ENCODE results near the gene MAP3K7. TPM values are rescaled to one million over a fixed set of nuclear protein-coding genes. Genes with fewer than 3 reads are reported as not detected.

Gene MAP3K7
- total RNA-seq, 2 donors from 2014 or later = 40.1 to 50.9 TPM

DNA sequence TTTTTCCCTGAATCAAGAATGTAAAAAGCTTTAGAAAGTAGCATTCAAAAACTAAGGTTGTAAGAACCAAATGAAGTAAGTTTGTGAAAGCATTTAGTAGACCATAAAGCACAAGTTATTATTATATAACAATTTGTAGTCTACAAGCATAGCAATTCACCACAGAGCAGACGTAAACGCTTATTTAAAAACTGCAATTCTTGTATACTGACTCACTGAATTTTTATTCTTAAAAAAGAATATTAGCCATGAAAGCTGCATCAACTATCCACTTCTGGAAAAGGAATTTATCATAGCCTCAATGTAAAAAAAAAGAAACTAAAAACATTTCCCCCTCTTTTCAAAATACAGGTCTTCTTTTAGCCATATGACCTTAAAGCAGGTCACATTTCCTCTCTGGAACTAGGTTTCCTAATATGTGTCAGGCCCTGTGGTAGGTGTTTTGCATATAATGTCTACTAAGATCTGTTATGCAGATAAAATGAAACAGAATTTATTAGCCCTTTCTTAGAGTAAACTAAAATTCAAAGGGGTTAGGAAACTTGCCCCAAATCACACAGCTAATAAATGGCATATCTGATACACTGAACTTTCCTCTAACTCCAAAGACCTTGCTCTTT, 2.1 kb downstream of the MAP3K7 start:
- 80 to 98% methylated on average over 2 of the region's 2 CpGs for WGBS, 2 experiments (ENCODE audit: insufficient coverage in 1 of 2, insufficient read length in 1 of 2)
- peaks cover 20% of the 10 kb centered on the region for H3K27me3 Mint-ChIP-seq (ENCODE audit: insufficient read depth)
- Histone ChIP-seq H3K4me1 (ENCODE audit: control insufficient read depth, insufficient read depth, low read length) (no peaks in the 10 kb centered on the region), H3K27me3 (ENCODE audit: control insufficient read depth, insufficient read depth, low read length, poor library complexity, severe bottlenecking) (peaks cover 18% of the 10 kb centered on the region), H3K9ac (ENCODE audit: extremely low read depth, low read length, poor library complexity, severe bottlenecking) (no peak overlapping the region), H3K9me3 (ENCODE audit: control insufficient read depth, low read length) (no peaks in the 10 kb centered on the region), H3K27ac (ENCODE audit: low read depth, low read length) (no peak overlapping the region), H3K4me3 (ENCODE audit: low read length) (peak overlapping the region; percentile 83), H3K36me3 (ENCODE audit: control insufficient read depth, insufficient read depth, low read length) (no peaks in the 10 kb centered on the region)
- TF ChIP-seq, protein P1, sequence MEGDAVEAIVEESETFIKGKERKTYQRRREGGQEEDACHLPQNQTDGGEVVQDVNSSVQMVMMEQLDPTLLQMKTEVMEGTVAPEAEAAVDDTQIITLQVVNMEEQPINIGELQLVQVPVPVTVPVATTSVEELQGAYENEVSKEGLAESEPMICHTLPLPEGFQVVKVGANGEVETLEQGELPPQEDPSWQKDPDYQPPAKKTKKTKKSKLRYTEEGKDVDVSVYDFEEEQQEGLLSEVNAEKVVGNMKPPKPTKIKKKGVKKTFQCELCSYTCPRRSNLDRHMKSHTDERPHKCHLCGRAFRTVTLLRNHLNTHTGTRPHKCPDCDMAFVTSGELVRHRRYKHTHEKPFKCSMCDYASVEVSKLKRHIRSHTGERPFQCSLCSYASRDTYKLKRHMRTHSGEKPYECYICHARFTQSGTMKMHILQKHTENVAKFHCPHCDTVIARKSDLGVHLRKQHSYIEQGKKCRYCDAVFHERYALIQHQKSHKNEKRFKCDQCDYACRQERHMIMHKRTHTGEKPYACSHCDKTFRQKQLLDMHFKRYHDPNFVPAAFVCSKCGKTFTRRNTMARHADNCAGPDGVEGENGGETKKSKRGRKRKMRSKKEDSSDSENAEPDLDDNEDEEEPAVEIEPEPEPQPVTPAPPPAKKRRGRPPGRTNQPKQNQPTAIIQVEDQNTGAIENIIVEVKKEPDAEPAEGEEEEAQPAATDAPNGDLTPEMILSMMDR (conservative IDR thresholded peaks at IDR 0.05) = no peak
- H3K36me3 Mint-ChIP-seq (ENCODE audit: low read depth) = no peaks in the 10 kb centered on the region
- DNase-seq = no peak
- H3K9me3 Mint-ChIP-seq = no peaks in the 10 kb centered on the region
- H3K4me1 Mint-ChIP-seq = peaks cover 15% of the 10 kb centered on the region
- H3K4me3 Mint-ChIP-seq = peak overlapping the region; percentile 85
- H3K27ac Mint-ChIP-seq = no peak overlapping the region

DNA sequence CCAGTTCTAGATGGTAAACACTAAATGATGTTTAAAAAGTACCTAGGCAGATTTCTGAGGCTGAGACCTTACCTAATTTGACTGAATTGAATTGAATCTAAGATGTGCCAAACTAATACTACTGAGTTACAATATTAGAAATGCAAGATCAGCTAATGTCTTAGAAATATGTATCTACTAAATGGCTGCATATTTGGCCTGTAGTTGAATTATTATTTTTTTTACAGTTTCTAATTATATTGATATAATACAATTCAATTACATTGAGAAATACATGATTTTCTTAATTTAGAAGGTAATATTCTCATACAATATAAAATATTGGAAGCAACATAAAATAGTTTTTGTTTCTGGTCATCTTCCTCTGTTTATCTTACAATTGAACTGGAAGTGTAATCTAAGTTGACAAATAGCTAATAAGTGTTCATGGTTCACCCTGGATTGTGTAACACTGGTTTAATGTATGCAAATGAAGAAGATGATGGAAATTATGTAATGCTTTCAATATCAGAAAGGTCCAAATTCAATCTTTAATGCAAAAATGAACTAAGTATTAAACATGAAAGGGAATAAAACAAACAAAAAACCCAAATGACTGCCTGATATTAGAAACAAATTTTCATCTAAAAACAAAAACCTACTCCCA, 2.9 kb downstream of the MAP3K7 start:
- H3K27ac Mint-ChIP-seq = peak overlapping the region; percentile 11
- H3K27me3 Mint-ChIP-seq (ENCODE audit: insufficient read depth) = peaks cover 12% of the 10 kb centered on the region
- no peaks in the 10 kb centered on the region for H3K36me3 Mint-ChIP-seq (ENCODE audit: low read depth)
- Histone ChIP-seq H3K27ac (ENCODE audit: low read depth, low read length) (no peak overlapping the region), H3K9me3 (ENCODE audit: control insufficient read depth, low read length) (no peaks in the 10 kb centered on the region), H3K9ac (ENCODE audit: extremely low read depth, low read length, poor library complexity, severe bottlenecking) (no peak overlapping the region), H3K4me3 (ENCODE audit: low read length) (peak overlapping the region; percentile 83), H3K4me1 (ENCODE audit: control insufficient read depth, insufficient read depth, low read length) (no peaks in the 10 kb centered on the region), H3K27me3 (ENCODE audit: control insufficient read depth, insufficient read depth, low read length, poor library complexity, severe bottlenecking) (peaks cover 10% of the 10 kb centered on the region), H3K36me3 (ENCODE audit: control insufficient read depth, insufficient read depth, low read length) (no peaks in the 10 kb centered on the region)
- TF ChIP-seq, protein P1 (conservative IDR thresholded peaks at IDR 0.05) = no peak
- no peak overlapping the region for H3K4me3 Mint-ChIP-seq
- H3K4me1 Mint-ChIP-seq = peaks cover 16% of the 10 kb centered on the region
- no peak for DNase-seq
- no peaks in the 10 kb centered on the region for H3K9me3 Mint-ChIP-seq

DNA sequence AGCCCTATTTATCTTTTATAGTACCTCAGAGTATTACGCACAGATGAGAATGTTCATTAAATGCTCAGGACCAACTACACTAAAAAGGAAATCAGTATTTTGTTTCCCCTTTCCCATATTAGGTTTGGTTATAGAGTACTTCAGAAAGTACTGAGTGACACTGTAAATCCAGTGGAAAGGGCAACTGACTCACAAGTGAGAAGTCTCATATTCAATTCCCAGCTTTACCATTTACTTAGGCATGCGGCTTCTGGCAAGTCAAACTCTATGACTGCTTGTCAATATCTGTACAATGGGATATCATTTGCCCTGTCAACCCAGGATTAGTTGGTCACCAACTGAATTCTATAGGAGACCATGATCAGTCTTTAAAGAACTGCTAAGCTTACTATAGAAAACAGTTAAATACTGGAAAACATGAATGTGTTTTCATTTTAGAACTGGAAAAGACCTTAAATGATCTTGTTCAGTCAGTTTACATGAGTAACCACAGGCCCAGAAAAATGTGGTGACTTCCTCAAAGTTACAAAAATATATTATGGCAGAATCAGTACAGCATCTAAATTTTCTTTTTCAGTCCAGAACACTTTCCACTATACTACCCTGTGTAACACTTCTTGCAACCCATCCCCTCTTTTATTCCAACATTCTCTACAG, 3.6 kb downstream of the MAP3K7 start:
- Mint-ChIP-seq H3K27ac (no peak overlapping the region), H3K4me3 (no peak overlapping the region), H3K9me3 (no peaks in the 10 kb centered on the region), H3K27me3 (ENCODE audit: insufficient read depth) (peaks cover 6% of the 10 kb centered on the region), H3K4me1 (peaks cover 16% of the 10 kb centered on the region), H3K36me3 (ENCODE audit: low read depth) (no peaks in the 10 kb centered on the region)
- TF ChIP-seq, protein P1 (conservative IDR thresholded peaks at IDR 0.05) = no peak
- DNase-seq = no peak
- H3K27me3 ChIP-seq (ENCODE audit: control insufficient read depth, insufficient read depth, low read length, poor library complexity, severe bottlenecking) = peaks cover 4% of the 10 kb centered on the region
- no peaks in the 10 kb centered on the region for H3K9me3 ChIP-seq (ENCODE audit: control insufficient read depth, low read length)
- H3K27ac ChIP-seq (ENCODE audit: low read depth, low read length) = no peak overlapping the region
- H3K9ac ChIP-seq (ENCODE audit: extremely low read depth, low read length, poor library complexity, severe bottlenecking) = no peak overlapping the region
- H3K4me1 ChIP-seq (ENCODE audit: control insufficient read depth, insufficient read depth, low read length) = no peaks in the 10 kb centered on the region
- H3K4me3 ChIP-seq (ENCODE audit: low read length) = no peak overlapping the region
- 96 to 100% methylated on average over 2 of the region's 2 CpGs for WGBS, 2 experiments (ENCODE audit: insufficient coverage in 1 of 2, insufficient read length in 1 of 2)
- H3K36me3 ChIP-seq (ENCODE audit: control insufficient read depth, insufficient read depth, low read length) = no peaks in the 10 kb centered on the region

All from endodermal cell (in vitro differentiated cells).